Measurements from ENCODE around the gene SLC25A47. TPM values are rescaled to one million over a fixed set of nuclear protein-coding genes. Genes with fewer than 3 reads are reported as not detected.

SLC25A47 gene
- total RNA-seq, 6 experiments from 2014 or later: not detected

- Mint-ChIP-seq H3K27me3 (ENCODE audit: insufficient read depth) (peaks cover 14% of the 10 kb centered on the region), H3K4me1 (ENCODE audit: low read depth) (no peaks in the 10 kb centered on the region), H3K27ac (no peak overlapping the region), H3K36me3 (ENCODE audit: low read depth) (no peaks in the 10 kb centered on the region), H3K4me3 (no peak overlapping the region), H3K9me3 (no peaks in the 10 kb centered on the region)
- no peak for DNase-seq
- TF ChIP-seq CTCF (IDR thresholded peaks at IDR 0.05): no peak
Measured at GRCh38 chr14:100322138-100322957, 791 bp upstream of the SLC25A47 start.

GRCh38 chr14:100323942-100324307 lies 786 bp downstream of the SLC25A47 start:
- no peaks in the 10 kb centered on the region for H3K36me3 Mint-ChIP-seq (ENCODE audit: low read depth)
- no peak for DNase-seq
- H3K27me3 Mint-ChIP-seq (ENCODE audit: insufficient read depth): peaks cover 14% of the 10 kb centered on the region
- TF ChIP-seq CTCF (IDR thresholded peaks at IDR 0.05): no peak
- H3K9me3 Mint-ChIP-seq: no peaks in the 10 kb centered on the region
- no peak overlapping the region for H3K4me3 Mint-ChIP-seq
- H3K27ac Mint-ChIP-seq: no peak overlapping the region
- no peaks in the 10 kb centered on the region for H3K4me1 Mint-ChIP-seq (ENCODE audit: low read depth)

GRCh38 chr14:100325231-100325632 lies 2.1 kb downstream of the SLC25A47 start:
- no peak for TF ChIP-seq CTCF (IDR thresholded peaks at IDR 0.05)
- H3K36me3 Mint-ChIP-seq (ENCODE audit: low read depth): no peaks in the 10 kb centered on the region
- no peak overlapping the region for H3K4me3 Mint-ChIP-seq
- peaks cover 11% of the 10 kb centered on the region for H3K27me3 Mint-ChIP-seq (ENCODE audit: insufficient read depth)
- no peaks in the 10 kb centered on the region for H3K4me1 Mint-ChIP-seq (ENCODE audit: low read depth)
- DNase-seq: no peak
- no peaks in the 10 kb centered on the region for H3K9me3 Mint-ChIP-seq
- H3K27ac Mint-ChIP-seq: no peak overlapping the region

GRCh38 chr14:100325958-100326357 lies 2.8 kb downstream of the SLC25A47 start:
- Mint-ChIP-seq H3K4me1 (ENCODE audit: low read depth) (no peaks in the 10 kb centered on the region), H3K27me3 (ENCODE audit: insufficient read depth) (peaks cover 9% of the 10 kb centered on the region), H3K27ac (no peak overlapping the region), H3K36me3 (ENCODE audit: low read depth) (no peaks in the 10 kb centered on the region), H3K4me3 (no peak overlapping the region), H3K9me3 (no peaks in the 10 kb centered on the region)
- DNase-seq: no peak
- no peak for TF ChIP-seq CTCF (IDR thresholded peaks at IDR 0.05)

- Mint-ChIP-seq H3K4me3 (no peak overlapping the region), H3K27me3 (ENCODE audit: insufficient read depth) (peaks cover 9% of the 10 kb centered on the region), H3K9me3 (no peaks in the 10 kb centered on the region), H3K27ac (no peak overlapping the region), H3K36me3 (ENCODE audit: low read depth) (no peaks in the 10 kb centered on the region), H3K4me1 (ENCODE audit: low read depth) (no peaks in the 10 kb centered on the region)
- TF ChIP-seq CTCF (IDR thresholded peaks at IDR 0.05): no peak
- DNase-seq: no peak
Measured at GRCh38 chr14:100327128-100327527, 4.0 kb downstream of the SLC25A47 start.
